Karpas-422 (cell line): ENCODE measurements around the gene FRMD8. TPM values are rescaled to one million over a fixed set of nuclear protein-coding genes. Genes with fewer than 3 reads are reported as not detected.

Experiments
- DNase-seq: peaks from one replicate; pipeline ENCODE4 v3.0.0-alpha.2; 2015
- H2AFZ ChIP-seq: fragments of 200-600 bp; sonication (generic); 2 replicates; pipeline ENCODE4 v1.6.1; 2014; ENCODE audit warnings: antibody characterized with exemption, low read length, mixed read lengths
- H3K27ac ChIP-seq: fragments of 200-600 bp; sonication (generic); 2 replicates; pipeline ENCODE4 v1.5.1; 2014; ENCODE audit warnings: mild to moderate bottlenecking, low read length, moderate library complexity
- H3K27me3 ChIP-seq: fragments of 200-600 bp; sonication (generic); 2 replicates; pipeline ENCODE4 v1.6.1; 2014; ENCODE audit warnings: low read length, mixed read lengths
- H3K36me3 ChIP-seq: fragments of 200-600 bp; sonication (generic); 2 replicates; pipeline ENCODE4 v1.6.1; 2014; ENCODE audit warnings: low read length, mixed read lengths; ENCODE audit not compliant: insufficient read depth
- H3K4me1 ChIP-seq: fragments of 200-600 bp; sonication (generic); 2 replicates; pipeline ENCODE4 v1.6.1; 2014; ENCODE audit warnings: mild to moderate bottlenecking, low read length, mixed read lengths
- H3K4me2 ChIP-seq: fragments of 200-600 bp; sonication (generic); 2 replicates; pipeline ENCODE4 v1.6.1; 2014; ENCODE audit warnings: low read length, low read depth, mild to moderate bottlenecking; ENCODE audit not compliant: poor library complexity, severe bottlenecking
- H3K4me3 ChIP-seq: fragments of 200-600 bp; sonication (generic); 2 replicates; pipeline ENCODE4 v1.5.1; 2014; ENCODE audit warnings: mild to moderate bottlenecking, antibody characterized with exemption, low read length, mixed read lengths
- H3K79me2 ChIP-seq: fragments of 200-600 bp; sonication (generic); 2 replicates; pipeline ENCODE4 v1.6.1; 2014; ENCODE audit warnings: mild to moderate bottlenecking, low read length, mixed read lengths
- H3K9ac ChIP-seq: fragments of 200-600 bp; sonication (generic); 2 replicates; pipeline ENCODE4 v1.6.0; 2014; ENCODE audit warnings: low read length
- H3K9me2 ChIP-seq: fragments of 200-600 bp; sonication (generic), shearing (Covaris generic); replicated peaks from 2 replicates; pipeline ENCODE4 v1.6.0; 2014; ENCODE audit warnings: mild to moderate bottlenecking, low read length, moderate library complexity; ENCODE audit not compliant: insufficient read depth
- H3K9me3 ChIP-seq: fragments of 300-700, 200-600 bp; sonication (generic); 2 replicates; pipeline ENCODE4 v1.6.1; 2014; ENCODE audit warnings: low read length, mixed read lengths
- H4K20me1 ChIP-seq: fragments of 200-600 bp; sonication (generic); 2 replicates; pipeline ENCODE4 v1.6.1; 2014; ENCODE audit warnings: mild to moderate bottlenecking, antibody characterized with exemption, low read length, low read depth; ENCODE audit not compliant: insufficient read depth
- total RNA-seq: library from RNA; depleted of rRNA; stranded (reverse); fragments of >200 nt; shearing (Covaris generic); gene quantifications from 2 replicates; pipeline ENCODE4 v1.2.3, GENCODE V29; 2014; ENCODE audit warnings: low replicate concordance

FRMD8 gene
- total RNA-seq, 1 experiment from 2014 or later, result 48.5 TPM

- Histone ChIP-seq H3K9me3 (no peaks in the 10 kb centered on the region), H3K9me2 (no peaks in the 10 kb centered on the region), H3K4me2 (no peak overlapping the region), H3K79me2 (peaks cover 18% of the 10 kb centered on the region), H4K20me1 (no peaks in the 10 kb centered on the region), H3K9ac (no peak overlapping the region), H3K27me3 (no peaks in the 10 kb centered on the region), H3K4me3 (no peak overlapping the region), H3K4me1 (peaks cover 12% of the 10 kb centered on the region), H2AFZ (no peak overlapping the region), H3K27ac (no peak overlapping the region), H3K36me3 (0 out of 2 replicates have a peak, but pooled peaks cover 3% of the 10 kb centered on the region)
- no peak for DNase-seq
Measured at GRCh38 chr11:65392899-65393298, 6.5 kb downstream of the FRMD8 start.

GRCh38 chr11:65393513-65394079 lies 7.2 kb downstream of the FRMD8 start:
- Histone ChIP-seq H3K9me2 (no peaks in the 10 kb centered on the region), H3K27me3 (no peaks in the 10 kb centered on the region), H3K4me1 (peaks cover 5% of the 10 kb centered on the region), H3K27ac (no peak overlapping the region), H3K36me3 (0 out of 2 replicates have a peak, but pooled peaks cover 3% of the 10 kb centered on the region), H3K4me2 (no peak overlapping the region), H3K9ac (no peak overlapping the region), H3K9me3 (no peaks in the 10 kb centered on the region), H3K4me3 (no peak overlapping the region), H2AFZ (no peak overlapping the region), H3K79me2 (peaks cover 11% of the 10 kb centered on the region), H4K20me1 (no peaks in the 10 kb centered on the region)
- DNase-seq, result no peak

GRCh38 chr11:65394125-65394536 lies 7.7 kb downstream of the FRMD8 start:
- no peaks in the 10 kb centered on the region for H3K36me3 ChIP-seq
- no peak overlapping the region for H2AFZ ChIP-seq

GRCh38 chr11:65395961-65396530 lies 9.6 kb downstream of the FRMD8 start:
- H3K27me3 ChIP-seq, result no peaks in the 10 kb centered on the region
- H3K36me3 ChIP-seq, result no peaks in the 10 kb centered on the region
- H3K79me2 ChIP-seq, result no peaks in the 10 kb centered on the region
- DNase-seq, result no peak
- H3K27ac ChIP-seq, result no peak overlapping the region
- no peak overlapping the region for H3K9ac ChIP-seq
- H3K4me3 ChIP-seq, result no peak overlapping the region
- no peak overlapping the region for H2AFZ ChIP-seq
- H3K4me2 ChIP-seq, result no peak overlapping the region
- no peaks in the 10 kb centered on the region for H4K20me1 ChIP-seq
- H3K9me2 ChIP-seq, result no peaks in the 10 kb centered on the region
- no peaks in the 10 kb centered on the region for H3K4me1 ChIP-seq
- no peaks in the 10 kb centered on the region for H3K9me3 ChIP-seq

More at GRCh38 chr11:65394125-65394536, 7.7 kb downstream of the FRMD8 start:
- DNase-seq, result no peak
- Histone ChIP-seq H3K79me2 (peaks cover 6% of the 10 kb centered on the region), H4K20me1 (no peaks in the 10 kb centered on the region), H3K9ac (no peak overlapping the region), H3K4me2 (no peak overlapping the region), H3K9me2 (no peaks in the 10 kb centered on the region), H3K27ac (no peak overlapping the region), H3K9me3 (no peaks in the 10 kb centered on the region), H3K4me3 (no peak overlapping the region), H3K27me3 (no peaks in the 10 kb centered on the region), H3K4me1 (peaks cover under 1% of the 10 kb centered on the region; the same call in 1 of the 2 replicates)

DNA sequence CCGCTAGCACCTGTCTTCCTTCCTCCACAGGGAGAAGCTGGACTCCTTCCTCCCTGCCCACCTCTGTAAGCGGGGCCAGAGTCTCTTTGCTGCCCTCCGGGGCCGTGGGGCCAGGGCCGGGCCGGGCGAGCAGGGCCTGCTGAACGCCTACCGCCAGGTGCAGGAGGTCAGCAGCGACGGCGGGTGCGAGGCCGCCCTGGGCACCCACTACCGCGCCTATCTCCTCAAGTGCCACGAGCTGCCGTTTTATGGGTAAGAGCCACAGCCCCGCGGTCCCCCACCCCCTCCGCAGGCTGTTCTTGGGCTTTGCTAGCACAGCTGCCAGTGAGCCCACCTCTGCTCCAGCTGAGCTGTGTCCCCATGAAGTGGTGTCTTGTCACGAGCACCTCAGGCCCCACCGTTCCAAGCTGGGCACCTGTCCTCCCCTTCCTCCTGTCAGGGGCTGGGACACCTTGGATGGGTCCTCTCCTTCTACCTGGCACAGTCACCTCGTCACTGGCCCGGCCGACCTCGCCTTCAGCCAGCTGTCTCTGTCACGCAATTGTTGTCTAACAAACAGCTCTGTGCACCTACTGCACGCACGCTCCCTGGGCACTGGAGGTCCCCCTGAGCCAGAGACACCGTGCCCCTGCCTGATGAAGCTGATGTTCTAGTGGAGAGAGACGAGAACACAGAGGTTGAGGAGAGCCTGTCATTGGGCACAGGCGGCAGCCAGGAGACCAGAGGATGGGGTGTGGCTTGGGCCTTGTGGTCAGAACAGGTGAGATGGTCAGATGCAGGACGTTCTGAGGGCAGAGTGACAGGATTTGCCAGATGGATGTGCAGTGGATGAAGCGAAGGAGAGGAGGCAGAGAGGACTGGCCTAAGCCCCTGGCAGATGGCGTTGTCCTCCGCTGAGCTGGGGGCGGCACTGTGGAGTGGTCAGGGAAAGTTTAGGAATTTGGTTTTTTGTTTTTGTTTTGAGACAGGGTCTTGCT lies 10.6 kb downstream of the FRMD8 start:
- H3K9me2 ChIP-seq, result no peaks in the 10 kb centered on the region
- no peak overlapping the region for H3K9ac ChIP-seq
- no peak overlapping the region for H3K4me3 ChIP-seq
- no peaks in the 10 kb centered on the region for H3K27me3 ChIP-seq
- H3K36me3 ChIP-seq, result no peaks in the 10 kb centered on the region
- H3K79me2 ChIP-seq, result no peaks in the 10 kb centered on the region
- H3K27ac ChIP-seq, result no peak overlapping the region
- H3K9me3 ChIP-seq, result no peaks in the 10 kb centered on the region
- no peaks in the 10 kb centered on the region for H4K20me1 ChIP-seq
- H2AFZ ChIP-seq, result no peak overlapping the region
- no peak for DNase-seq
- H3K4me2 ChIP-seq, result no peak overlapping the region
- peaks cover 4% of the 10 kb centered on the region for H3K4me1 ChIP-seq

DNA sequence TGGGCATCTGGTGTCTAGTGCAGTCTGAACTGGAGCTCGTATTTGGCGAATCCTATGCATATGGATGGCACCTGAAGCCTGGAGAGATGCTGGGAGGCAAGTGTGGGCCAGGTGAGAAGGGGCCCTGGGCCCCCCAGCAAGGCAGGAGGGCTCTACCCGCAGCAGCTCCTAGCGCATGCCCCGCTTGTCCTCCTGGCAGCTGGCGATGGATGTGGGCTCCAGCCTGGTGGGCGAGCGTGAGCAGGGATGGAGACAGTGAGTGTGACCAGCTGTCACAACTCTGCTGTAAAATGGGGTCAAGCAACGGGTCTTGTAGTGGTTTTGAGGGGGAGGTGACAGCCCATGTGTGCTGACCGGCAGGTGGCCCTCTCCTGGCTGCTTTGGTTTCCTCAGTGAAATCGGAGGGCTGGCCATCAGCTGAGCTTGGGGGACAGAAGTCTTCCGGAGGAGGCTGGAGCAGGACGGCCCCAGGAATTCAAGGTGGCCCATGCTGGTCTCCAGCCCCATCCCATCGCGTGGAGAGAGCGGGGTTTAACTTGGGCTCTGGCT lies 12.0 kb downstream of the FRMD8 start:
- Histone ChIP-seq H3K27ac (no peak overlapping the region), H3K27me3 (no peaks in the 10 kb centered on the region), H4K20me1 (no peaks in the 10 kb centered on the region), H3K4me1 (peaks cover 17% of the 10 kb centered on the region), H3K79me2 (no peaks in the 10 kb centered on the region), H3K9ac (no peak overlapping the region), H3K9me2 (no peaks in the 10 kb centered on the region), H3K4me3 (no peak overlapping the region), H3K9me3 (no peaks in the 10 kb centered on the region), H3K4me2 (no peak overlapping the region), H3K36me3 (peaks cover 3% of the 10 kb centered on the region; the same call in 1 of the 2 replicates), H2AFZ (no peak overlapping the region)
- no peak for DNase-seq

DNA sequence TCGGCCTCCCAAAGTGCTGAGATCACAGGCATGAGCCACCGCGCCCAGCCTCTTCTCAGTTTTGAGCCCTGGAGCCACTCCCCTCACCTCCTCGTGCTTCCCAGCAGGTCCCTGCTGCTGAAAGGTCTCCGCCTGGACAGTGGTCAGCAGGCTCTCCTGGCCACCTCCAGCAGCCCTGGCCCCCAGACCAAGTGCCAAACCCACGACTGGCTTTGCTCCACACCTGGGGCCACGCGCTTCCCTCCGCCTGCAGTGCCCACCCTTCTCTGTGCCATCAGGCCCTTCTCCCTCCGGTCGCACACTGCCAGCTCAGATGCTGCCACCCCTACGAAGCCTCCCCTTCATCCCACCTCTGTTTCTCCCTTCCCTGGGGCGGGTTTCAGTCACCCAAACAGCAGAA lies 12.8 kb downstream of the FRMD8 start:
- no peak overlapping the region for H2AFZ ChIP-seq
- H3K4me1 ChIP-seq, result peaks cover 25% of the 10 kb centered on the region
- no peaks in the 10 kb centered on the region for H3K79me2 ChIP-seq
- no peaks in the 10 kb centered on the region for H3K9me3 ChIP-seq
- H3K4me3 ChIP-seq, result no peak overlapping the region
- peaks cover 3% of the 10 kb centered on the region; the same call in 1 of the 2 replicates for H3K36me3 ChIP-seq
- no peak for DNase-seq
- H4K20me1 ChIP-seq, result no peaks in the 10 kb centered on the region
- no peak overlapping the region for H3K9ac ChIP-seq
- H3K9me2 ChIP-seq, result no peaks in the 10 kb centered on the region
- H3K27me3 ChIP-seq, result no peaks in the 10 kb centered on the region
- H3K4me2 ChIP-seq, result no peak overlapping the region
- no peak overlapping the region for H3K27ac ChIP-seq

DNA sequence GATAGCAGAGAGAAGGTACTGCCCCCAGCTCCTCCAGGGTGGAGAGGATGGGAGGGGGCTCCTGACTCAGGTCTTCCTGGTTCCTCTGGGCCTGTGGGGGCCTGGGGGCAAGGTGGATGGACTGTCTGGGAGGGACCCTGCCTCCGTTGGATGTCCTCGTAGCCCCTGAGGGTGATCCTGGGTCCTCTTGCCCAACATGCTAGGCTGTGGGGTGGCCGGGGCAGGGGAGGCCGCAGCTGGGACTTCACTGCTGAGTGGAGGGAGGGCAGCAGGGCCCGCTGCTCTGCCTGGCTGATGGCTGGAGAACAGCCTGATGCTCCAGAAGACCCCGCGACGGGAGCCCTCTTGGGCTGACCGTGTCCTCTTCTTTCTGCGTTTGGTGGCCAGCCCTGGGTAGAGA lies 13.4 kb downstream of the FRMD8 start:
- no peak overlapping the region for H3K9ac ChIP-seq
- no peaks in the 10 kb centered on the region for H3K79me2 ChIP-seq
- H3K4me3 ChIP-seq, result no peak overlapping the region
- H3K4me1 ChIP-seq, result peaks cover 31% of the 10 kb centered on the region
- DNase-seq, result no peak
- no peak overlapping the region for H3K4me2 ChIP-seq
- H3K9me3 ChIP-seq, result no peaks in the 10 kb centered on the region
- no peaks in the 10 kb centered on the region for H4K20me1 ChIP-seq
- H3K27ac ChIP-seq, result no peak overlapping the region
- peaks cover 7% of the 10 kb centered on the region; the same call in 1 of the 2 replicates for H3K36me3 ChIP-seq
- no peak overlapping the region for H2AFZ ChIP-seq
- H3K27me3 ChIP-seq, result no peaks in the 10 kb centered on the region
- no peaks in the 10 kb centered on the region for H3K9me2 ChIP-seq
